ENCODE data around the gene TECPR2.
"Not testable (repeated sequence)": the region's sequence is repeated elsewhere in the genome, so short reads cannot be mapped to it uniquely, and the experiment has no call there.

Gene TECPR2

DNA sequence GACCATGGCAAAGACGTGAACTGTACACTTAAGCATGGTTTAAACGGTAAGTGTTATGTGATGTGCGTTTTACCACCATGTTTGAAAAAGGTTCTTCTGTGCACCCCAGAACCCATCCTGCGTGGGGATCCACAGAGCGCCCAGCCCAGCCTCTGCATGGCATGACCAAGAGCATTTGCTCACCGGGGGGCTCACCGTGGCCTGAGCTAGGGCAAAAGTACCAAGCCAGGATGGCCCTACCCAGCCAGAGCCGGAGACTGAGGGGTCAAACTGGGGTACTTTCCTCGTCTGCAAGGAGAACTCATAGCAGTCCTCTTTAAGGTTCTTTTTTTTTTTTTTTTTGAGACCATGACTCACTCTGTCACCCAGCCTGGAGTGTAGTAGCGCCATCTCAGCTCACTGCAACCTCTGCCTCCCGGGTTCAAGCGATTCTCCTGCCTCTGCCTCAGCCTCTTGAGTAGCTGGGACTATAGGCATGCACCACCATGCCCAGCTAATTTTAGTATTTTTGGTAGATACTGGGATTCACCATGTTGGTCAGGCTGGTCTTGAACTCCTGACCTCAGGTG, 163.3 kb downstream of the TECPR2 start:
- H3K9me3 Mint-ChIP-seq, result no peaks in the 10 kb centered on the region
- H3K4me1 Mint-ChIP-seq, result peaks cover 33% of the 10 kb centered on the region
- H3K4me3 Mint-ChIP-seq, result peak overlapping the region; percentile 87
- ATAC-seq (no peak), DNase-seq (no peak)
- H3K36me3 Mint-ChIP-seq (ENCODE audit: low read depth), result no peaks in the 10 kb centered on the region
- H3K27ac Mint-ChIP-seq, result peak overlapping the region; percentile 73
- peaks cover 2% of the 10 kb centered on the region for H3K27me3 Mint-ChIP-seq

DNA sequence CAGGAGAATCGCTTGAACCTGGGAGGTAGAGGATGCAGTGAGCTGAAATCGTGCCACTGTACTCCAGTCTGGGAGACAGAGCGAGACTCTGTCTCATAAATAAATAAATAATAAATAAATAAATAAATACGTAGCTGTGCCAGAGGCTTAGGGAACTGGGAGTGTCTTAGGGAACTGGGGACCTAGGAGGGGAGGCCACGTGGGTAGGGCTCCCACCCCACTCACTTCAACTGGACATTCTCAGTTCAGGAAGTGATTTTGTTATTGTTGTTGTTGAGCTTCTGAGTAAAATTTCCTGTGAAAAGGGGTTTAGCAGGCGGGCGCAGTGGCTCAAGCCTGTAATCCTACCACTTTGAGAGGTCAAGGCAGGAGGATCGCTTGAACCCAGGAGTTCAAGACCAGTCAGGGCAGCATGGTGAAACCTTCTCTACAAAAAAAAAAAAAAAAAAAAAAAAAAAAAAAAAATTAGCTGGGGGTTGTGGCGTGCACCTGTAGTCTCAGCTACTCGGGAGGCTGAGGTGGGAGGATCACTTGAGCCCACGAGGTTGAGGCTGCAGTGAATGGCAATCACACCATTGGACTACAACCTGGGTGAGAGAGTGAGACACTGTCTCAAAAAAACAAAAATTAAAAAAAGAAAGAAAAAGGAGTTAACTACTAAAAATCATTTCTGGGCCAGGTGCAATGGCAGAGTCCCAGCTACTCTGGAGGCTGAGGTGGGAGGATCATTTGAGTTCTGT, 165.9 kb downstream of the TECPR2 start:
- ATAC-seq, result no peak
- Mint-ChIP-seq H3K27me3 (no peaks in the 10 kb centered on the region), H3K9me3 (no peaks in the 10 kb centered on the region), H3K4me1 (peaks cover 29% of the 10 kb centered on the region), H3K36me3 (ENCODE audit: low read depth) (no peaks in the 10 kb centered on the region), H3K27ac (no peak overlapping the region), H3K4me3 (no peak overlapping the region)
- no peak for DNase-seq

DNA sequence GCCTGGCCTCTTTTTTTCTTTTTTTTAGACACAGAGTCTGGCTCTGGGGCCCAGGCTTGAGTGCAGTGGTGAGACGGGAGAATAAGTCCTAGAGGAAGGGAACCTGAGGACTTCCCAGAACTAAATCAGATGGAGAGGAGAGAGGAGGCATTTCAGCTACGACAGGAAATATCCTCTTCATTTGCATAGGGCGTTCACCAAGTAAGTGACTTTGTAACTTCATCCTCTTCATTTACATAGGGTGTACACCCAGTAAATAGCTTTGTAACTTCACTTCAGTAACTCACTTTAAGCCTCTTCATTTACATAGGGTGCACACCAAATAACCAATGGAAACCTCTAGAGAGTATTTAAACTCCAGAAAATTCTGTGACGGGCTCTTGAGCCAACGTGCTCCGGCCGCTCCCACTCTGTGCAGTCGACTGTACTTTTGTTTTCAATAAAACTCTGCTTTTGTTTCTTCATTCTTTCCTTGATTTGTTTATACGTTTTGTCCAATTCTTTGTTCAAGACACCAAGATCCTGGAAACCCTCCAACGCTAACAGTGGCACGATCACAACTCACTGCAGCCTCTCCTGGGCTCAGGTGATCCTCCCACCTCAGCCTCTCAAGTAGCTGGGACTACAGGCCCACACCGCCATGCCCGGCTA, 168.2 kb downstream of the TECPR2 start:
- peaks cover 8% of the 10 kb centered on the region for H3K4me1 Mint-ChIP-seq
- H3K4me3 Mint-ChIP-seq, result no peak overlapping the region
- ATAC-seq (no peak), DNase-seq (no peak)
- no peaks in the 10 kb centered on the region for H3K27me3 Mint-ChIP-seq
- no peak overlapping the region for H3K27ac Mint-ChIP-seq
- H3K36me3 Mint-ChIP-seq (ENCODE audit: low read depth), result no peaks in the 10 kb centered on the region
- H3K9me3 Mint-ChIP-seq, result no peaks in the 10 kb centered on the region

DNA sequence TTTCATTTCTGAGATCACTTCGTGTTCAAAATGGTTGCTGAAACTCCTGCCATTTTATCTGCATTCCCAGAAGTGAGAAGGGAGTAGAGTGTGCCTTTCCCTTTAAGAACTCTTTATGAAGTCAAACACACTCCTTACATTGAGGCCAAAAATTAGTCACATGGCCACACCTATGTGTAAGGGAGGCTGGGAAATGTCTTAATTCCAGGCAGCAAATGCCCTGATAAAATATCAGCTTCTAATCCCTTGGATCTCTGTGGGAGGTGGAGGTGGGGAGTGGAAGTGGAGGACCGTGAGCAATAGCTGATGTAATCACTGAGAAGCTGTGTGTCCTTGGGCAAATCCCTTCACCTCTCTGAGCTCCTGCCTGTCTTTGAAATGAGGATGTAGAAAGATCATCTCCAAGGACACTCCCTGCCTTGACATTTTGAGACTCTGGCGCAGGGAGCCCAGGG, 169.5 kb downstream of the TECPR2 start:
- Mint-ChIP-seq H3K4me3 (no peak overlapping the region), H3K27ac (no peak overlapping the region), H3K27me3 (no peaks in the 10 kb centered on the region), H3K36me3 (ENCODE audit: low read depth) (no peaks in the 10 kb centered on the region), H3K9me3 (no peaks in the 10 kb centered on the region), H3K4me1 (peaks cover 7% of the 10 kb centered on the region)
- DNase-seq (no peak), ATAC-seq (no peak)

DNA sequence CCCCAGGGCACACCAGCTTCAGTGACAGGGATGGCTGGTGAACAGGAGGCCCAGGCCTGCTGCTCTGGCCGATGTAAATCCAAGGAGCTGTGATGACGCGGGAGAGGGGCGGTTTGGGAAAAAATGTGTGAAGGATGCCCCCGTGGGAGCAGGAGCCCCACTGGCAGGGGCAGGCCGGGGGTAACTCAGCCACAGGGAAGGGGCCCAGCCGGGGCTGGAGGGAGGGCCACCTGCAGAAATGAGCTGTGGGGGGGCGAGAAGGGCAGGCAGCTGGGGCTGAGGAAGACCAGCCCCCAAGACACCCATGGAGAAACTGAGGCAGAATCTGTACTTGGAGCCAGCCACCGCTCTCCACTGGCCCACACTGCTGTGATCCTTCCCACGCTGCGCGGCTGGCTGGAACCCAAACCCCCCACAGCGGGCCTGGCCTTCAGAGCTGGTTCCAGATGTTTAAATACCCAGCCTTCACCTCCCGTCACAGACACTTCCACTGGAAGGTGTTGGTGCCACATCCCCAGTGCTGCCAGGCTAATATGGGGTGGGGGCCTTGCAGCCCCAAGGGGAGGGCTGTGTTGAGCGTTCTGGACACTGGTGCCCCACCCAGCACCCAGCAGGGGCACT, 175.3 kb downstream of the TECPR2 start:
- Mint-ChIP-seq H3K9me3 (no peaks in the 10 kb centered on the region), H3K27me3 (peaks cover 3% of the 10 kb centered on the region)
- ATAC-seq, result no peak

DNA sequence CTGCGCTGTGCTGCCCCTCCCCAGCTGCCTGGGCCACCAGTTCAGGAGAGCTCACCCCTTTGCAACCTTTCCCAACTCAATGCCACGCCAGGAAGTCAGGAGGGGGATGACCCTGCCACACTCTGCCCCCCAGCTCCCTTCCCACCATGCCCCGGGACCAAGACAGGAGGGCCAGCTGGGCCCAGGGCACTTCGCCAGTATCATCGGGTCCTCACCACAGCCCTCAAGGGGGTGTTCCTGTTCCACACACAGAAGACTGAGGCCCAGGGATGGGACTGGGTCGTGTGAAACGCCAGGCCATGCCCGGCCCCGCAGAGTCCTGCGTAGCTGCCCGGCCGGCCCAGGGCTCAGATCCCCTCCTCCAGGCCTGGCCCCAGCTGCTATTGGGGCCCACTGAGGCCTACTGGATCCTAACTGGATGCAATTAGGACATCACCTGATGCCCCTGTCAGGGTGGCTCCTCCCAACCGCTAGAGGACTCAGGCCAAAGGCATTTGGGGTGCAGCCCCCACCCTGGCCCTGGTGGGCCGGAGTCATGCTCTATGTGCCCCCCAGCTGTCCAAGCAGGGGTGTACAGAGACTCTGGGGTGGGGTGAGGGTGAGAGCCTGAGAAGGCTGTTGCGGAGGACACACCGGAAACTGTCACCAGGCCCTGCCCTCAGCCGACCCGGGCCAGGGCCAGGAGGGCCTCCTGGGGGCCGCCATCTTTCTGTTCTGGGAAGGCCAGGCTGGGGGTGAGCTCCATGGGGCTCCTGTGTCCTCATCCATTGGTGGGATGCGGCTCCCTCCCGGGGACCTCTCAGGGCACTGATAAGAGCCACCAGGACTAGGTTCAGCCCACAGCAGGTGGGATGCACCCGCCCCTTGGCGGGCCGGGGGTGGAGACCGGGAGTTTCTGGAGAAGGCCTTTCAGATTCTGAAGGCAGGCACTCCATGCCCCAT, 176.1 kb downstream of the TECPR2 start:
- Mint-ChIP-seq H3K27me3 (peaks cover 4% of the 10 kb centered on the region), H3K9me3 (no peaks in the 10 kb centered on the region), H3K4me3 (no peak overlapping the region), H3K4me1 (peaks cover under 1% of the 10 kb centered on the region), H3K36me3 (ENCODE audit: low read depth) (no peaks in the 10 kb centered on the region), H3K27ac (no peak overlapping the region)
- no peak for ATAC-seq
- DNase-seq, result no peak

More for the DNA sequence above, 175.3 kb downstream of the TECPR2 start:
- DNase-seq, result no peak
- Mint-ChIP-seq H3K4me1 (no peaks in the 10 kb centered on the region), H3K4me3 (no peak overlapping the region), H3K27ac (no peak overlapping the region), H3K36me3 (ENCODE audit: low read depth) (no peaks in the 10 kb centered on the region)

DNA sequence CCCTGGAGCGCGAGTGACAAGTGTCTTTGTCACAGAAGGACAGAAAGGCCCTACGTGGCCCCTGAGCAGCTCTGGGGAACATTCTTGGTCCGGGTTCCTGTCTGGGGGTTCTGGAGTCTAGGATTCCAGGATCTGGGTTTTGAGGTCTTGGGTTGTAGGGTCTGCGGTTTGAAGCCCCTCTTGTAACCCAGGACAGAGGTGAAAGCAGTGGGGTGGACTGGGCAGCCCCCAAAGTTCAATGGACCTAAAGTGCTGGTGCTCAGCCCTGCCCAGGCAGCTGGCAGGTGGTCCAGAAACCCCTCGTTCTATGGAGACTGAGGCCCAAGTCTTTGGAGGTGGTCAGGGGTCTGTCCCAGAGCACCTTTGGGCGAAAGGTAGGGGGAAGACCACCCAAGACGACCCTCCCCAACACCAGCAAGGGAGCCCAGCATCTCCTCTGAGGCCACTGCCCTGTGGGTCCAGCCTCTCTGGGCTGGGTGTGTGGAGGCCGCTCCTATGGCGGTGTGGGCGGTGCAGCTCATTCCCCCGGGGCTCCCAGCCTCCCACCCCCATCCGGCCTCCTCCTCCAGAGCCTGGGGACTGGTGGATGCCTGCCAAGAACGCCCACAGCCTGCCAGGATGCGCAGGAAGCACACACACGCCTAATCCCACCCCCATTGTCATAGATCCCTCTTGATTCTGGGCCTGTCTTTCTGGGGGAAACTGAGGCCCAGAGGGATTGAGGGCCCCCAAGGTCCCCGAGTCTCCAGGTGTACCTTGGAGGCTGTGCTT, 177.0 kb downstream of the TECPR2 start:
- H3K27ac Mint-ChIP-seq, result no peak overlapping the region
- H3K36me3 Mint-ChIP-seq (ENCODE audit: low read depth), result no peaks in the 10 kb centered on the region
- peaks cover 8% of the 10 kb centered on the region for H3K27me3 Mint-ChIP-seq

DNA sequence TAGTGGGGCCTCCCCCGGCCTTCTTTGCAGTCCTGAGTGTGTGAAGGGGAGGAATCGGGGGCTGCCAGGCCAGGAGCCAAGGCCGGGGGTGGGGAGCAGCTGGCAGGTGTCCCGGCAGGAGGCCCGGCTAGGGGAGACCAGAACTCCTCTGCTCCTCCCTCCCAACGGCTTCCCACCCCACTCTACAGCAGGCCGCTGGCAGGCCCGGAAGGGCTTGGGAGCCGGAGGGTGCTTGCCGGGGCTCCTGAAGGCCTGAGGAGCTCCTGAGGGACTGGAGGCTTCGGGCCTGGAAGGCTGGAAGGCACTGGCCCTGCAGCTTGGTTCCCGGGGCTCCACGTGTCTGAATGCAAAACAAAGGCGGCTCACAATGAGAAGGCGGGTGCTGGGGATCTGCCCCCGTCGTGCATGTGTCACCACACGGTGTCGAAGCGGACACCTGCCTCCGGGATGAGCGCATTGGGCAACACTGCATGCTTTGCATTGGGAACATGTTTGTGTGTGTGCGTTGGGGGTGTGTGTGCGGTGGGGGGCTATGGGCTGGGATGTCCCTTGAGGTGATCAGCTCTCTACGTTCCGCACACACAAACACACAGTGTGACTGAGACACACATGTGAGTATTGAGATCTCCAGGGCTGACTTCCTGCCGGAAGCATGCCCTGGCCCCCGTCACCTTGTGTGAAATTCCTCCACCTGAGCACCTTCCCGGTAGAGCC, 177.7 kb downstream of the TECPR2 start:
- H3K27ac Mint-ChIP-seq, result no peak overlapping the region
- peaks cover 5% of the 10 kb centered on the region for H3K4me1 Mint-ChIP-seq
- H3K27me3 Mint-ChIP-seq, result peaks cover 13% of the 10 kb centered on the region
- DNase-seq, result no peak
- H3K4me3 Mint-ChIP-seq, result no peak overlapping the region
- ATAC-seq, result no peak
- H3K9me3 Mint-ChIP-seq, result no peaks in the 10 kb centered on the region
- H3K36me3 Mint-ChIP-seq (ENCODE audit: low read depth), result no peaks in the 10 kb centered on the region

More for the DNA sequence above, 177.0 kb downstream of the TECPR2 start:
- Mint-ChIP-seq H3K9me3 (no peaks in the 10 kb centered on the region), H3K4me1 (peaks cover 3% of the 10 kb centered on the region), H3K4me3 (no peak overlapping the region)
- no peak for DNase-seq
- ATAC-seq, result no peak

DNA sequence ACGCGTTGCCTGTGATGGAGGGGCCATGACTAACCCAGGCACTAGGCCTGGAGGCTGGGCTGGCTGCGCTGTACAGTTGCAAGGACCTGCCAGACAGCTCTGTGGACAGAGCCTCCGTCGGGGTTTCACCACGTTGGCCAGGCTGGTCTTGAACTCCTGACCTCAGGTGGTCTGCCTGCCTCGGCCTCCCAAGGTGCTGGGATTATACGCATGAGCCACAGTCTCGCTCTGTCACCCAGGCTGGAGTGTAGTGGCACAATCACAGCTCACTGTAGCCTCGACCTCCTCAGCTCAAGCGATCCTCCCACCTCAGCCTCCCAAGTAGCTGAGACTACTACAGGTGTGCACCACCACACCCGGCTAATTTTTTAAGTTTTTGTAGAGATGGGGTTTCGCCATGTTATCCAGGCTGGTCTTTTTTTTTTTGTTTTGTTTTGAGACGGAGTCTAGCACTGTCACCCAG, 178.3 kb downstream of the TECPR2 start:
- H3K27me3 Mint-ChIP-seq, result peaks cover 18% of the 10 kb centered on the region
- H3K36me3 Mint-ChIP-seq (ENCODE audit: low read depth); H3K4me1 Mint-ChIP-seq; H3K4me3 Mint-ChIP-seq; ATAC-seq; DNase-seq; H3K9me3 Mint-ChIP-seq; H3K27ac Mint-ChIP-seq: not testable (repeated sequence)

DNA sequence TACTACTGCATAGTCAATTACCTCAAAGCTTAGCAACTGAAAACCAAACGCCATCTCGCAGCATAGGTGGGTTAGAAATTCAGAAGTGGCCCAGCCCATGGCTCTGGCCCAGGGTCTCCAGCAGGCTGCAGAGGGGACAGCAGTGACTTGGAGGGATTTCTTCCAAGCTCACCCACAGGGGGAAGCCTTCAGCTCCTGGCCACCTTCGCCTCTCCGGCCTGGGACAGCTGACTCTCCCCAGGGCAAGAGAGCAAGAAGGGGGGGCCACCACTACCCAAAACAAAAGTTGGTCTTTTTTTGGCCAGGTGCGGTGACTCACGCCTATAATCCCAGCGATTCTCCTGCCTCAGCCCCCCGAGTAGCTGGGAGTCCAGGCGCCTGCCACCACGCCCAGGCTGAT, 179.0 kb downstream of the TECPR2 start:
- no peak overlapping the region for H3K27ac Mint-ChIP-seq
- peaks cover 5% of the 10 kb centered on the region for H3K4me1 Mint-ChIP-seq
- H3K9me3 Mint-ChIP-seq, result no peaks in the 10 kb centered on the region
- H3K4me3 Mint-ChIP-seq, result no peak overlapping the region
- peaks cover 19% of the 10 kb centered on the region for H3K27me3 Mint-ChIP-seq
- DNase-seq (no peak), ATAC-seq (no peak)
- no peaks in the 10 kb centered on the region for H3K36me3 Mint-ChIP-seq (ENCODE audit: low read depth)

DNA sequence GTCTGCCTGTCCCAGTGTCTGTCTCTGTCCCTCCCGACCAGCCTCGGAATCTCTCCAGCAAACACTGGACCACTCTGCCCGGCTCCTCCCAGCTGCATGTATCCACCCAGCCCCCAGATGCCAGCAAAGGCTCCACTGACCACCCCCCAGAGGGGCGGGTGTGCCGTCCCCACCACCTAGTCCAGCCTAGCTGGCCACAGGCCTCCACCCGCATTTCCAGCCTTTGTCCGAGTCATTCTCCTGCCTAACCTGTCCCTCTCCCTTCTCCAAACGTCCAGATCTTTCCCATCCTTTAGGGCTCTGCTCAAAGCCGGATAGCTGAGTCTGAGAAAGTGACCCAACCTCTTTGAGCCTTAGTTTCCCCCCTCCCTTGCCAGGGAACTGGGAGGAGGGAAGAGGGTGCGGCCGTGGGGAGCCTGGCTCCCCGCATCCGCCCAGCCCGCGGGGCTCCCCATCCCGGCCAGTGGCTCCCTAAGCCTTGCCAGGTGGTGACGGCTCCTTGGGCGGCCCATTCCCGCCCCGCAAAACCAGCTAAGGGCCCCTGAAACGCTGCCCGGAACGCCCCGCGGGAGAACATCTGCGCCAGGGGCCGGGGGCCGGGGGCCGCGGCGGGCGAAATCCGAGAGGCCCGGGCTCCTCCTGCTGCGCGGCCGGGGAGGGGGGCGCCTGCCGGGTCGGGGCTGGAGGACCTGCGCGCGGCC, 181.5 kb downstream of the TECPR2 start:
- Mint-ChIP-seq H3K27me3 (peaks cover 32% of the 10 kb centered on the region), H3K36me3 (ENCODE audit: low read depth) (no peaks in the 10 kb centered on the region), H3K4me3 (peak overlapping the region; percentile 32)

DNA sequence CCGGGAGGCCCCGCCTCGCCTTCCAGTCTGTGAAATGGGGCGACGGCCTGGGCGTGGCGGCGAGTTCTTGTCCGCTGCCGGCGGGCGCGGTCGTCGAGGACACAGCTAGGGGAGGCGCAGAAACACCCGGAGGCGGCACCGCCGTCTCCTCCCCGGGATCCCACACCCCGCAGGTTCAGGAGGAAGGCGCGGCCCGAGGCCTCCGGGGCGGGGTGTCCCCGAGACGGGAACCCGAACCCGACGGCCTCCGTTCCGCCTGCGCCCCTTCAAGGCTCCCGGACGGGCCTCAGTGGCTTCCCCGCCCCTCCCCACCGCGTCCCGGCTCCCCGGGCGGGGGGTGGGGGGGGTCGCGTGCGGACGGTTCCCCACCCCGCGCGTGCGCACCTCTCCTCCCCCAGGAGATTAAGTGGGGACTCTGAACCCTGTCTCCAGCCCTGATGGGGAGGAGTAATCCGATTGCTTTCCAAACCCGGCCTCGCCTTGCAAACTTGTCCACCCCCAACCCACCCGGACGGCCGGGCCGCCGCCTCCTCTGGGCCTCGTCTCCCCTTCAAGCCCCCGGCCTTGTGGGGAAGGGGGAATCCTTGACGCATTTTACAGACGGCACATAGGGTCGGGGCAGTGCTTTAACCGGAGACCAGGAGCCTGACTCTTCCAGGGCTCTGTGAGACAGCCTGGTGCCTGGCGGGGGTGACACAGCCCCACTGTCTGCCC, 182.2 kb downstream of the TECPR2 start:
- Mint-ChIP-seq H3K27ac (no peak overlapping the region), H3K36me3 (ENCODE audit: low read depth) (no peaks in the 10 kb centered on the region), H3K9me3 (no peaks in the 10 kb centered on the region), H3K27me3 (peaks cover 32% of the 10 kb centered on the region), H3K4me1 (peaks cover 5% of the 10 kb centered on the region), H3K4me3 (peak overlapping the region; percentile 8)
- peak; percentile 22 for ATAC-seq
- DNase-seq, result peak; percentile 32

More for the DNA sequence above, 181.5 kb downstream of the TECPR2 start:
- DNase-seq, result no peak
- H3K9me3 Mint-ChIP-seq, result no peaks in the 10 kb centered on the region
- H3K27ac Mint-ChIP-seq, result no peak overlapping the region
- ATAC-seq, result no peak
- H3K4me1 Mint-ChIP-seq, result peaks cover 5% of the 10 kb centered on the region

All from activated naive CD8-positive, alpha-beta T cell treated with anti-CD3 and anti-CD28 coated beads, Interleukin-2, amount 50 U/mL, for 24 hours (primary cell).